Measurements from ENCODE around the gene PWWP2B.

DNA sequence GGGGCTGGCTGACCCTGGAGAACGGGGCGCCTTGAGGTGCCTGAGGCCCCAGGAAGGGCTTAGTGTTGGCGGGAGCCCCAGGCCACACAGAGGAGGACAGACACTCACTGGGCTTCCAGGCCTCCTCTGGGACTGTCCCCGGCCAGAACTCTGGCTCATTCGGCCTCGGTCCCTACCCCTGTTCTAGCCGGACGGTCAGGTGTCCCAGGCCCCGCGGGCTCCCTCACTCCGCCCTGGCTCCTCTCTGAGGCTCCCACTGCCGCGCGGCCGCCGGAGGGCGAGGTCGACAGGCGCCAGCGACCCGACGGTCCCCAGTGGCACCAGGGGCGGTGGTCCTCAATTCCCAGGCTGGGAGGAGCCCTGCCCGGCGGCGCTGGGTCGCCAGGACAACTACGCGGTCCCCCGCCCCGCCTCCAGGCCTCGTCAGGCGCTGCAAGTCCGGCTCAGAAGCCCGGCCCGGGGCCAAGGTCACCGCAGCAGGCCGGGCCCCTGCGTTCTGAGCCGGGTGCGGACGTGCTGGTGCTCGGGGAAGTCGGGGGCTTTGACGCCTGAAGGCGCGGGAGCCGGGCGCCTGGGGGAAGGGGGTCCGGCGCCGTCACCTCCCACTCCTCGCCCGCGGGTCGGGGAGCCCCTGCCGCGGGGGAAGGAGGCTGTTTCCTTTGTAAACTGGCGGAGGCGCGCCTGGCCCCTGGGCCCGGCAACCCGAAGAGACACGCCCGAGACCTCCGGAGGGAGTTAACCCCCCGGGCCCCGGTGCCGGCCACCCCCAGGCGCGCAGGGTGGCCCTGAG is 1.1 kb upstream of the PWWP2B start:
- no peak for TF ChIP-seq POLR2A (IDR thresholded peaks at IDR 0.05; ENCODE audit: low read depth, low read length)
- no peak for TF ChIP-seq POLR2AphosphoS5 (IDR thresholded peaks at IDR 0.05; ENCODE audit: low read depth, low read length)

All from GM12891 (cell line).